HepG2 (cell line): Measurements from ENCODE around the gene OTOP2.

Experiments used
- JUND ChIP-seq: sonication (generic); formaldehyde crosslinking; IDR thresholded peaks from 2 replicates; pipeline ENCODE4 v1.8.0; 2022; ENCODE audit warnings: mild to moderate bottlenecking, missing genetic modification reagents
- PAX8 ChIP-seq: sonication (generic); formaldehyde crosslinking; IDR thresholded peaks from 2 replicates; pipeline ENCODE4 v1.8.0; 2022; ENCODE audit warnings: mild to moderate bottlenecking, missing genetic modification reagents, borderline replicate concordance
- RXRB ChIP-seq: IDR thresholded peaks from 2 replicates; pipeline ENCODE4 v1.6.1; 2016; ENCODE audit warnings: borderline replicate concordance, missing genetic modification reagents, missing compliant biosample characterization
- SMARCC2 ChIP-seq: fragments of 450-650 bp; IDR thresholded peaks from 2 replicates; pipeline ENCODE4 v1.6.1; 2017; ENCODE audit warnings: antibody characterized with exemption, mild to moderate bottlenecking
- SOX13 ChIP-seq, 3 experiments: fragments of 450-650 bp in 1 of 3; sonication (generic) in 1 of 3; formaldehyde crosslinking in 1 of 3; IDR thresholded peaks in 2 of 3; conservative IDR thresholded peaks in 1 of 3; 2 replicates each; pipeline versions ENCODE4 v1.5.0 to v1.6.1; 2016 to 2020; ENCODE audit warnings: antibody characterized with exemption in 1 of 3, mild to moderate bottlenecking in 1 of 3, missing compliant biosample characterization in 1 of 3, missing genetic modification reagents in 1 of 3, moderate library complexity in 1 of 3
- ZNF331 ChIP-seq: sonication (generic); formaldehyde crosslinking; IDR thresholded peaks from 2 replicates; pipeline ENCODE4 v1.4.0; 2020; ENCODE audit warnings: missing genetic modification reagents

- TF ChIP-seq PAX8 (CRISPR knock-in tag) (no peak), SOX13 (IDR thresholded peaks at IDR 0.05) (no peak), SOX13 (CRISPR knock-in tag; conservative IDR thresholded peaks at IDR 0.05 in 1 of 2, IDR thresholded peaks at IDR 0.05 in 1 of 2) (no peak), RXRB (CRISPR knock-in tag) (no peak), JUND (CRISPR knock-in tag) (no peak), SMARCC2 (no peak), ZNF331 (CRISPR knock-in tag) (no peak)
Measured at GRCh38 chr17:74947041-74947754, 23.1 kb downstream of the OTOP2 start.
